HTR-8/SVneo (cell line): ENCODE data around the gene CEP55.
A peak's percentile ranks its signal among the peaks of the same experiment; 100 is the strongest.

Experiments used
- DNase-seq: peaks from one replicate; pipeline ENCODE4 v3.0.0; 2011; ENCODE audit warnings: low spot score, mixed read lengths; ENCODE audit not compliant: insufficient read length
- FAIRE-seq: peaks from 2 replicates; lab custom pipeline; 2011; peaks lifted over from hg19 to GRCh38; lab: Jason Lieb, UNC

The CEP55 gene

GRCh38 chr10:93468461-93469213 is 27.8 kb upstream of the CEP55 start:
- DNase-seq (peak; percentile 80), FAIRE-seq (no peak)

DNA sequence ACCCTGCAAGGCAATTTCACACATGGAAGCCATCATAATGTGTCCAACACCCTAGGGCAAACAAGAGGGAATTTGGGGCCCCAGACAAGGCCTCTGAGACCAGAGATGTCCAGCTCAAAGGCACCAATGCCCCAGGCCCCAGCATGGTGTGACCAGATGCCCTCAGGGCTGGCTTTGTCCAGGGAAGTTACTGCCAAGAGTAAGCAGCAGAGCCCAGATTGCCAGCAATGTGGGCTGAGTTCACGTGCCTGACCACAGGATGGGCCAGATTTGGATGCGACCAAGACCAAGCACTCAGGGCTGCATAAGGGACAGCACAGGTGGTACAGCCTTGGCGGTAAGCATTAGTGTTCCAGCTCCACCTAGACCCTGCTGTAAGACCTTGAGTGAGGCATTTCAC is 27.0 kb upstream of the CEP55 start:
- DNase-seq (no peak), FAIRE-seq (no peak)

DNA sequence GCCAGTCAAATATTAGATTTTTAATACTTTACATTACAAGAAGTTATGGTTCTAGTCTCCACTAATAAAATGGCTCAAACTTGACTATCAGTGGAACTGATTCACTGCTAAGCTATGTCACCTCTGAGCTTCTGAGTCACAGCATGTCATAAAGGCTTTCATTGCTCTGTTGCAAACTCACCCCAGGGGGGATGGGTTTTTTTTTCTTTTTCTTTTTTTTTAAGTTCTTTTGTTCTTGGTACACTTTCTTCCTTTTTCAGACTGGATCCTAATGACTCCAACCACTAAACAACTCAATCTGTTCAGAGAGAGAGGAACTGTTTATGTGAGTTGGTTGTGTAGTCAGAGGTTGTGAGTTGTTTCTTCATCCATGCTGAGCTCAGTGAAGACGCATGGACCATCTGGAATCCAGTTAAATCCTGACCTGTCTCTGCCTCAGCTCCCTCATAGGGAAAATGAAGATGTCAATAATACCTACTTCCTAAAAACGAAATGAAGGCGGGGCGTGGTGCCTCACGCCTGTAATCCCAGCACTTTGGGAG is 25.2 kb upstream of the CEP55 start:
- peak; percentile 69 for DNase-seq
- no peak for FAIRE-seq

- no peak for FAIRE-seq
- DNase-seq = no peak
These were observed 23.3 kb upstream of the CEP55 start for GRCh38 chr10:93473161-93473560.

DNA sequence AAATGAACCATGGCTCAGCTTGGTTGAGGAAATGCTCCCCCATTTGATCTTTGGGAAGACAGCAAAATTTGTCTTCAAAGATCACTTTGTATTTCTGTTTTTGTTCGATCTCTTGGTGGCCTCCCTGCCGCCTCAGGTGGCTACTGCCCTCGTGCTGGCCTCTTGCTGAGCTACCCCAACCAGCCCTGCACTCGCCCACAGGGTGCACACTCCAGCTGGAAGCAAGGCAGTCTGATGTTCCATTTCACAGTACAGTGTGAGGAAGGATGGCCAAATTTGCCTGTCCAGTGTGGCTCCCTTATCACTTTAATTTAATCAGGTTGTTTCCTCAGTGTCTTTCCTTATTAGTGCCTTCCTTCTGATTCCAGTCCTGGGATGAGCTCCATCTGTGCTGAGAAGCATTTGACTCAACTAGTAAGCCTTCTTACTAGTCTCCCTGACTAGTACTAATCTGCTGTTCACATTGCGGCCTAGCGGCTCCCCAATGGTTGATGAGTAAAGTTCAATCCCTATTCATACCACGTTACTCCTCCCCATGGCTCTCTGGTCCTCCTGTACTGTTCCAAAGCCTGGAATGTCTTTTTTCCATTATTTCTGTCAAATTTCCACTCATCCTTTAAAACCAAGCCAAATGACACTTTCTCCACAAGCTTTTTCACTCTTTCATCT is 22.5 kb upstream of the CEP55 start:
- DNase-seq (no peak), FAIRE-seq (no peak)

DNA sequence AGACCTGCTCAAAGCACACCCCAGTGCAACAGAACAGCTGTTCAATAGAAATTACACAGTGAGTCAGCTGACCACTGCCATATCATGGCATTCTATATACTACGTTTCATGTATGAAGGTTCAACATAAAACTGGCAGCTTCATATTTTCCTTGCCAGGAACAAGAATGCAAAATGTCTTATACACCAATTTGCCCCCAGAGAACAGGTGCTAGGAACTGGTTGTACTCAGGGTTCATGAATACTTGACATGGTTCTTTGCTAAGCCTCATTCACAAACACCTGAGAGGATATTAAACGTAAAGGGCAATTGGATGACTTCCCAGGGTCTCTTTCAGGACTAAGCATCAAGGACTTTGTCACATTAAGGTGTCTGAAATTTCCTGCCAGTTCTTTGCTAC is 21.2 kb upstream of the CEP55 start:
- FAIRE-seq (no peak), DNase-seq (no peak)

DNA sequence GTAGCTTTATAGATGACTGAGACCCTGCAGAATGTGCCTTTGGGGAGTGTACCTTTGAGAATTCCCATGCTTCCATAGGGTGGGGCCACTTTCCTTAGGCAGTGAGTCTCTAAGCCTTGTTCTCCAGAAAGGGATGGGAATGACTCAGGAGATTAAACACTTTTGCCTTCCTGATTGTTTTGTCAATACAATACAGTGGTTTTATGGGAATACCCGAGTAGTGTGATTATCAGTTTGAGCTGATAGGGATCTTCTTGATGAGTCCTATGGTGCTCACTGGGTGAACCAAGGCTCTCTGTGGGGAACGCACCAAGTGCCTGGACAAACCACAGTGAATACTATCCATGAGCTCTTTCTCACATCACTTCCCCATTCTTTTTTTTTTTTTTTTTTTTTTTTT is 20.5 kb upstream of the CEP55 start:
- DNase-seq (no peak), FAIRE-seq (no peak)

- no peak for DNase-seq
- no peak for FAIRE-seq
These were observed 19.7 kb upstream of the CEP55 start for GRCh38 chr10:93476756-93477155.

DNA sequence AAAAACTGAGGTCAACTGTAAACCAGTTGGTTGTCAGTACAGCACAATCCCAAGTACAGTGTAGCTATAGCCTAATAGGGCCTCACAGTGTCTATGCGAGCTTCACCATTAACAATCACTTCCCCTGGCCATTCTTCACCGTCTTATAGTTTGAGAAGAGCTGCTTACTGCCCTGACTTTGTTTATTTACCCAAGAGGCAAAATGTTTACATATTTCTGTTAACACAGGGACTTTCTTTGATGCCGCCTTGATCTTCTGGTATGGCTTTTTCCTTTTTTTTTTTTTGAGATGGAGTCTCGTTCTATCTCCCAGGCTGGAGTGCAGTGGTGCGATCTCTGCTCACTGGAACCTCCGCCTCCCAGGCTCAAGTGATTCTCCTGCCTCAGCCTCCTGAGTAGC is 17.5 kb upstream of the CEP55 start:
- DNase-seq (no peak), FAIRE-seq (no peak)

- DNase-seq = no peak
- no peak for FAIRE-seq
These were observed 14.7 kb upstream of the CEP55 start for GRCh38 chr10:93481637-93482144.

DNA sequence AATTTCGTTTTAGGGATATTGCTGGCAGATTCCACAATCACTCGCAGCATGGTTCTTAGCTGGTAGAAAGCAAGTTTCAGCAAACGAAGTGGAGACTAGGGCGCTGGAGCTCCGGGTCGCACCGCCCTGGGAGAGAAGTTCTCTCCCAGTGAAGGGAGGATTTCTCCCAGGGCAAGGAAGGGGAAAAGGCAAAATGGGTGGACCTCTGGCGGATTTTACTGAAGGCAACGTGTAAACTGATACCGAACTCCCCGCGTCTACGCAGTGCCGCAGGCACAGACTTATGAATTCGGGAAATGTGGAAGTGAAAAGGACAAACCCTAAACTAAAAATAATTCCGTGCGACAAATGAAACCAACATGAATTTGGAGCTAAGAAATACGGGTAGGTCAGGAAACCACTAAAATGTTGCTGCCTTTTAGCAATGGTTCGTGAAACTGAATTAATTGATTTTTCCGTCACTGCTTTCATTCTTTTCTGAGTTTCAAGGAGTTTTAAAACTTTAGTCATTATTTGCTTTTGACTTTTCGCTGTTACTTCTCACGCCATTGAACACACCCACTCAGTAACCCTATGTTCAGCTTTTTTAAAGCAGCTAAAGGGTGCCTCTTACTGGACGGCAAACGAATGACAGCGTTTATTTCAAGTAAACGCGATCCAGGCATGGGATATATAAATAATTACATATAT is 14.1 kb upstream of the CEP55 start, which contains the start of gene MYOF:
TSS of gene MYOF (minus strand) at position 190 of the 690 bp plus-strand sequence. CDS start at position 50, 140 bp downstream.
- DNase-seq = no peak
- no peak for FAIRE-seq

DNA sequence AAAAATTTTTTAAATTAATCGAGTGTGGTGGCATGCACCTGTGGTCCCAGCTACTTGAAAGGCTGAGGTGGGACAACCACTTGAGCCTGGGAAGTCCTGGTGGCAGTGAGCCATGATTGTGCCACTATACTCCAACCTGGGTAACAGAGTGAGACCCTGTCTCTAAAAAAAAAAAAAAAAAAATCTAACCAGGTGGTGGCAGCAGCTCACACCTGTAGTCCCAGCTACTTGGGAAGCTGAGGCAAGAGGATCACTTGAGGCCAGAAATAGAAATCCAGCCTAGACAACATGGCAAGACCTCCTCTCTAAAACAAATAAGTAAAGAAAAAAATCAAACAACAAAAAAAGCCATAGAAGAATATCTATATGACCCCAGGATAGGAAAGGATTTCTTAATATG is 10.7 kb upstream of the CEP55 start:
- DNase-seq = no peak
- FAIRE-seq = no peak

GRCh38 chr10:93488956-93489528 is 7.4 kb upstream of the CEP55 start:
- FAIRE-seq (no peak), DNase-seq (no peak)

DNA sequence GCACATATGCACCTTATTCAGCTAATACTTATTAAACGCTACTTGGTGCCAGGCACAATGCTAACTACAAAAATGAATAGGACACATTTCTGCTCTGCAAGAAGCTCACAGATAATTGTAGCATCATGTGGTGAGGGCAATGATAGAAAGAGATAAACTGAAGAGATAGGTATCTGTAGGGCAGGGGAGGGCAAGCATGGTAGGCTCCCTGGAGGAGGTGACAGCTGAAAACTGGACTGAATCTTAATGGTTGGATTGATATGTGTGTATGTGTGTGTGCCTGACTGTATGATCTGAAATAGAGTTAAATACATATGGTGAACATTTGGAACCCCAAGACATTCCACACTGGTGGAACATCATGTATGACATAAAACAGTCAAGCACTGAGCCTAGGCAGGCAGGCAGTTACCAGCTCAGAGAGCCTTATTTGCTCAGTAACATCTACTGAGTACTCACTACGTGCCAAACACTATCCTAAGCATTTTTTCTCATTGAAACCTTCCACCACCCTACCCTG is 4.8 kb upstream of the CEP55 start:
- DNase-seq (no peak), FAIRE-seq (no peak)

GRCh38 chr10:93493162-93493561 is 3.2 kb upstream of the CEP55 start:
- DNase-seq (no peak), FAIRE-seq (no peak)

DNA sequence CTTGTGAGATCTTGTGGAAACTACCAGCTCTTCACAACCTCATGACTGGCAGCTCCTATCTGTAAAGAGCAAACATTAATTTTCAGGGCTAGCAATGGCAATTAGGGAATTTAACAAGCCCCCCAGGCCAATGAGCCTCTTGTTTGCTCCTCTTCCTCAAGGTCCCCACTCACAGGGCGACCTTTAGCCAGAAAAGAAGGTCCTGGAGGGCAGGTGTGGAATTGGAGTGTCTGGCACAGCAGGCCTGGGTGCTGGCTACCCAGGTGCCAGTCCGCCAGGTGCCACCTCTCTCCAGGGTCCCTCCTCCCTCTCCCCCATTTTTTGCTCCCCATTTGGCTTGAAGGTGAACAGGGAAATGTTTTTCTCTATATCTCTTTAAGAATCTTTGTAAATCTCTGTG is 1.9 kb upstream of the CEP55 start:
- FAIRE-seq = no peak
- DNase-seq = no peak

GRCh38 chr10:93495654-93496321 is 624 bp upstream of the CEP55 start:
- FAIRE-seq (peak; percentile 48), DNase-seq (no peak)

- FAIRE-seq (no peak), DNase-seq (no peak)
These were observed 1.8 kb downstream of the CEP55 start for GRCh38 chr10:93498166-93498565.

DNA sequence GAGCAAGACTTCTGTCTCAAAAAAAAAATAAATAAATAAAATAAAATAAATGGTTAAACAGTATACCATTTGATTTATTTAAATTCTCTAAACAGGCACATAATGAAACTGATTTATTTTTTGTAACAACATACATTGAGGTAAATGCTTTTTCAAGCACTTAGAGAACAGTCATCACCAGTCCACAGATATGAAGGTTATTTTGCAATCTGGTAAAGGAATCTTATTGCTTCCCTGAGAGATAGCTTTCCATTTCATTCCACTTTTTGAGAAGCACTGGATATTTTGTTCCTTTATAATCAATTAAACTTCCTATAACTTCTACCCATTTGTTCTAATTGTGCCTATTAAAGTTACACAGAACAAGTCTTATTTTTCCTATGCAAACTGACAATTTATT is 5.2 kb downstream of the CEP55 start:
- DNase-seq (no peak), FAIRE-seq (no peak)

DNA sequence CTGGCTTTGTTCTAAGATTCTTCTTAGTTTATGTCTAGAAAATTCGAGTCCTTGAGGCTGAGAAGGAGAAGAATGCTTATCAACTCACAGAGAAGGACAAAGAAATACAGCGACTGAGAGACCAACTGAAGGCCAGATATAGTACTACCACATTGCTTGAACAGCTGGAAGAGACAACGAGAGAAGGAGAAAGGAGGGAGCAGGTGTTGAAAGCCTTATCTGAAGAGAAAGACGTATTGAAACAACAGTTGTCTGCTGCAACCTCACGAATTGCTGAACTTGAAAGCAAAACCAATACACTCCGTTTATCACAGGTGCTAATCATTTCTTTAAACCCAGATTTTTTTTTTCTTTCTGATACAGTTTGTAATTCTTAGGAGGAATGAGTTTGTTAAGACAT is 6.7 kb downstream of the CEP55 start:
- FAIRE-seq (no peak), DNase-seq (no peak)
